K562 (cell line): ENCODE data around the gene BNIPL. TPM values are rescaled to one million over a fixed set of nuclear protein-coding genes. Genes with fewer than 3 reads are reported as not detected.
A peak's percentile ranks its signal among the peaks of the same experiment; 100 is the strongest.

Source experiments
- ADNP ChIP-seq: fragments of 200-800 bp; sonication (Bioruptor generic); IDR thresholded peaks from 2 replicates; pipeline ENCODE4 v1.6.1; 2016; ENCODE audit warnings: missing genetic modification characterization, missing compliant biosample characterization
- CBX1 ChIP-seq: sonication (generic); IDR thresholded peaks from 2 replicates; pipeline ENCODE4 v1.6.1; 2016; ENCODE audit warnings: antibody characterized with exemption, low read depth, mild to moderate bottlenecking
- ELF1 ChIP-seq: fragments of 200-800 bp; sonication (Bioruptor generic); IDR thresholded peaks from 2 replicates; pipeline ENCODE4 v1.6.1; 2016; ENCODE audit warnings: missing genetic modification characterization, missing compliant biosample characterization
- FOXA1 ChIP-seq: fragments of 450-650 bp; IDR thresholded peaks from 2 replicates; pipeline ENCODE4 v1.6.1; 2016; ENCODE audit warnings: mild to moderate bottlenecking, borderline replicate concordance
- FOXJ3 ChIP-seq: sonication (generic); formaldehyde crosslinking; IDR thresholded peaks from 2 replicates; pipeline ENCODE4 v1.4.0; 2020; ENCODE audit warnings: mild to moderate bottlenecking, missing genetic modification reagents
- GABPB1 ChIP-seq: sonication (generic); formaldehyde crosslinking; IDR thresholded peaks from 2 replicates; pipeline ENCODE4 v1.8.0; 2022; ENCODE audit warnings: mild to moderate bottlenecking, missing genetic modification reagents
- HLTF ChIP-seq: fragments of 450-650 bp; IDR thresholded peaks from 2 replicates; pipeline ENCODE4 v1.6.1; 2016
- MIER1 ChIP-seq: fragments of 450-650 bp; IDR thresholded peaks from 2 replicates; pipeline ENCODE4 v1.6.1; 2016; ENCODE audit warnings: antibody characterized with exemption, mild to moderate bottlenecking, low read depth
- NELFE ChIP-seq: IDR thresholded peaks from 2 replicates; pipeline ENCODE4 v1.6.1; 2011; ENCODE audit warnings: mild to moderate bottlenecking; ENCODE audit not compliant: insufficient read depth, insufficient read length
- NUFIP1 ChIP-seq: fragments of 450-650 bp; IDR thresholded peaks from 2 replicates; pipeline ENCODE4 v1.6.1; 2018; ENCODE audit not compliant: partially characterized antibody
- RBFOX2 ChIP-seq: fragments of 200-400 bp; formaldehyde crosslinking; IDR thresholded peaks from 2 replicates; pipeline ENCODE4 v1.6.1; 2017; ENCODE audit warnings: low read depth, mild to moderate bottlenecking, low read length, moderate library complexity
- RBM15 ChIP-seq: fragments of 200-400 bp; formaldehyde crosslinking; IDR thresholded peaks from 2 replicates; pipeline ENCODE4 v1.6.1; 2018; ENCODE audit warnings: mild to moderate bottlenecking, low read length, moderate library complexity; ENCODE audit not compliant: insufficient read depth
- RHOXF2B ChIP-seq: fragments of 250-450 bp; sonication (Bioruptor Pico); conservative IDR thresholded peaks from 2 replicates; pipeline ENCODE4 v1.5.1; 2021
- SP1 ChIP-seq: sonication (generic); formaldehyde crosslinking; IDR thresholded peaks from 2 replicates; pipeline ENCODE4 v1.8.1; 2022; ENCODE audit warnings: mild to moderate bottlenecking, missing genetic modification reagents
- SRSF9 ChIP-seq: fragments of 200-400 bp; formaldehyde crosslinking; IDR thresholded peaks from 2 replicates; pipeline ENCODE4 v1.6.1; 2017; ENCODE audit warnings: low read depth, low read length, borderline replicate concordance
- TARDBP ChIP-seq: fragments of 450-650 bp; IDR thresholded peaks from 2 replicates; pipeline ENCODE4 v1.6.1; 2016
- ZNF274 ChIP-seq: IDR thresholded peaks from 2 replicates; pipeline ENCODE4 v1.6.1; 2011; ENCODE audit warnings: low read depth, mild to moderate bottlenecking, low read length, moderate library complexity, borderline replicate concordance
- ZNF3 ChIP-seq: fragments of 250-450 bp; sonication (Bioruptor Pico); IDR thresholded peaks from 2 replicates; pipeline ENCODE4 v1.5.0; 2021; ENCODE audit warnings: mild to moderate bottlenecking, moderate library complexity
- ZNF318 ChIP-seq, 2 experiments: fragments of 450-650 bp; IDR thresholded peaks; 2 replicates each; pipeline ENCODE4 v1.6.1; 2016; ENCODE audit warnings: mild to moderate bottlenecking in 2 of 2, borderline replicate concordance in 1 of 2, low read depth in 1 of 2, moderate library complexity in 1 of 2
- ZNF398 ChIP-seq: fragments of 250-450 bp; sonication (Bioruptor Pico); IDR thresholded peaks from 2 replicates; pipeline ENCODE4 v1.8.0; 2021; ENCODE audit warnings: moderate library complexity, mild to moderate bottlenecking, inconsistent platforms
- ZNF507 ChIP-seq: conservative IDR thresholded peaks from 2 replicates; pipeline ENCODE4 v1.6.1; 2017; ENCODE audit warnings: missing genetic modification characterization, missing compliant biosample characterization
- ZNF644 ChIP-seq: fragments of 200-800 bp; sonication (Bioruptor generic); IDR thresholded peaks from 2 replicates; pipeline ENCODE4 v1.6.1; 2016; ENCODE audit warnings: low read depth, missing genetic modification characterization, missing compliant biosample characterization
- polyA plus RNA-seq, 8 experiments: library from polyadenylated mRNA; depleted of rRNA in 4 of 8; stranded (reverse) in 5 of 8; unstranded in 3 of 8; fragments of >200 nt; fragmentation: Nextera tagmentation in 2 of 8; fragmentation: Illumina TruSeq in 1 of 8; extraction: Ambion mirVana in 2 of 8; extraction: Trizol in 1 of 8; gene quantifications; 2 replicates each; pipeline versions ENCODE4 v1.2.1 to v1.2.3, GENCODE V29; 2011 to 2014; ENCODE audit warnings: inconsistent platforms in 1 of 8, missing spikeins in 1 of 8
- total RNA-seq, 7 experiments: library from RNA; depleted of rRNA in 6 of 7; stranded (reverse); fragments of >200 nt in 6 of 7; fragmentation: Illumina TruSeq in 2 of 7; extraction: Trizol in 2 of 7; gene quantifications; 2 replicates each; pipeline versions ENCODE4 v1.2.1 to v1.2.3, GENCODE V29; 2011 to 2021; ENCODE audit warnings: low replicate concordance in 1 of 7

Gene BNIPL
- total and polyA plus RNA-seq, 9 of the 15 experiments (the other 6 are each of a cell fraction or from before 2014, with no cell fraction given), result 0.08 to 1.4 (median 0.68) TPM

- TF ChIP-seq ZNF318 (IDR thresholded peaks at IDR 0.05; ENCODE audit: borderline replicate concordance in 1 of 2, low read depth in 1 of 2), result no peak
- TF ChIP-seq RHOXF2B (CRISPR knock-in tag), result no peak
- no peak for TF ChIP-seq ZNF398 (CRISPR knock-in tag)
- TF ChIP-seq HLTF, result no peak
- TF ChIP-seq ZNF507 (tag), result no peak
- TF ChIP-seq ADNP (tag), result no peak
- no peak for TF ChIP-seq NELFE
- peak; percentile 38; the same call in 1 of the 2 replicates for TF ChIP-seq RBFOX2
- no peak for TF ChIP-seq SP1 (CRISPR knock-in tag)
- TF ChIP-seq FOXA1, result no peak
- no peak for TF ChIP-seq MIER1
- no peak for TF ChIP-seq TARDBP
- TF ChIP-seq ZNF274, result 0 out of 2 replicates have a peak, but pooled peaks have one; percentile 20
- no peak for TF ChIP-seq RBM15
- TF ChIP-seq ZNF3 (CRISPR knock-in tag), result no peak
- no peak for TF ChIP-seq SRSF9
- TF ChIP-seq ZNF644 (tag), result no peak
- no peak for TF ChIP-seq FOXJ3 (CRISPR knock-in tag)
- TF ChIP-seq CBX1, result no peak
- TF ChIP-seq NUFIP1, result no peak
- TF ChIP-seq ELF1 (tag), result 0 out of 2 replicates have a peak, but pooled peaks have one; percentile 1
- TF ChIP-seq GABPB1 (CRISPR knock-in tag), result peak; percentile 0; the same call in 1 of the 2 replicates
- TF ChIP-seq, all 486 proteins: peak for 6
Observed at GRCh38 chr1:151058692-151059091, 22.3 kb downstream of the BNIPL start (continued).
